ENCODE data around the gene SMARCA2.

Gene SMARCA2

DNA sequence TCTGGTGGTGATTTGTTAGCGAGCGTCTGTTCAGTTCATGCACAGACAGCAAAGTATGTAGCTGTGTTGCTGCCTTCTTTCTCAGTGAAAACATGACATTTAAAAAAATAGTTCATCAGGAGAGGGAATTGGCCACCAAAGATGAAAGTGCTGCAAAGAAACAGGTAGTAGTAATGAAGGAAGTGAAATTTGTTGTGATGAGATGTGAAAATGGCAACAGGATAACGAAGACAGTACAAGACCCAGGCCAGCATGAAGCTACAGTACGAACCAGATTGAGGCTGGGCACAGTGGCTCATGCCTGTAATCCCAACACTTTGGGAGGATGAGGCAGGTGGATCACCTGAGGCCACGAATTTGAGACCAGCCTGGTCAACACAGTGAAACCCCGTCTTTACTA lies 136.0 kb downstream of the SMARCA2 start:
- no peak for DNase-seq

DNA sequence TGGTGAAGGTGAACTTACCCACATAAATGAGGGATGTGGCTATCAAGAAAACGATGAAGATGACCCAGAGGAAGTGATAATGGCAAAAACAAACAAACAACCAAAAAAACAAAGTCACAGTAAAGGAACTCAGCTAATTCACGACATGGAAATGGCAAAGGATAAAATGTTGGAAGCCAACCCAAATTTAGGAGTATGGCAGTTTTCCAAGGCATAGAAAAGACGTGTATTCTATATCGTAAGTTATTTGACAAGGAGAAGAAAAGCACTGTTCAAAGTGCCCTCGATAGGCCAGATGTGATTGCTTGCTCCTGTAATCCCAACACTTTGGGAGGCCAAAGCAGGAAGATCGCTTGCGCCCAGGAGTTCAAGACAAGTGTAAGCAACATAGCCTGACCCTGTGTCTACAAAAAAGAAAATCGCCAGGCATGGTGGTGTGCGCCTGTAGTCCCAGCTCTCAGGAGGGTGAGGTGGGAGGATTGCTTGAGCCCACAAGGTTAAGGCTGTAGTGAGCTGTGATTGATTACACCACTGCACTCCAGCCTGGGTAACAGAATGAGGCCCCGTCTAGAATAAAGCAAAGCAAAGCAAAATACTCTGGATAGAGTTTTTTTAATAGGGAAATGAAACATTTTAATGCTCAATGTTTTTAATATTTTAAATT lies 138.0 kb downstream of the SMARCA2 start:
- no peak for DNase-seq

DNA sequence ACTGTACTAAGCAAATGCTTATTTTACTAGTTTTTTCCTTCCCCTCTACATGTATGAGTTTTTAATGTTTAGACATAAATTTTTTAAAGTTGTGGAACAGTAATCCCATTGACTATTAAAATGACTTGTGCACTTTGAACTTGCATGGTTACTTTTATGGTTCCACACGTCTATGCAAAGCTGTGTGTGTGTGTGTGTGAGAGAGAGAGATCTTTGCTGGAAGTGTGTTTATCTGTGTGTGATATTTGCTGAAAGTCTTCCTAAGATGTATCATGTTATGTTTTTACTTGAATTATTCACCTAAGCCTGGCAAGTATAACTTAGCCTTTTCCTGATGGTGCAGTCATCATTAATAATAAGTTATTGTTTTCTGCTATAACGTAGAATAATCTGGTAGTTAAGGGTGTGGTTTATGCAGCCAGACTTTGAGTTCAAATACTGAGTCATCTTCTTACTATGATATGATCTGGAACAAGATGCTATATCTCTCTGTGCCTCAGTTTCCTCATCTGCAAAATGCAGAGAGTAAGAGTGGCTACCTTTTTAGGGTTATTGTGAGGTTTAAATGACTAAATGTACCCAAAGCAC lies 138.6 kb downstream of the SMARCA2 start:
- no peak for DNase-seq

DNA sequence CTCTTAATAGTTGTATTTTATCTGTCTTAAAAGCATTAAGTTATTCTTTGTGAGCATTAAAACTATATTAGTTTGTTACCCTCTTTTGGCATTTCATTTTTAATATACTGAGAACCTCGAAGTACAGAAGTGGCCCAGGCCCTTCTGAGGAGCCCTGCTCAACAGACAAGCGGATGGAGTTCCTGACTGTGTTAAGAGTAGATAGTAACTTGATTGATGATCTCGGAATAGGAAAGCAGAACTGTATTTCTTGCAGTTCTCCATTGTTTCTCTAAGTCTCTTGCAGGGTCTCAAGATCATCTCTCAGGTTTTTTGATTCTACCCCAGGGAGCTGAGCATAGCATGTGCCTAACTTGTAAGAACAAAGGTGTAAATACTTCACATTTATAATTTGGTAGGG lies 139.6 kb downstream of the SMARCA2 start:
- no peak for DNase-seq

DNA sequence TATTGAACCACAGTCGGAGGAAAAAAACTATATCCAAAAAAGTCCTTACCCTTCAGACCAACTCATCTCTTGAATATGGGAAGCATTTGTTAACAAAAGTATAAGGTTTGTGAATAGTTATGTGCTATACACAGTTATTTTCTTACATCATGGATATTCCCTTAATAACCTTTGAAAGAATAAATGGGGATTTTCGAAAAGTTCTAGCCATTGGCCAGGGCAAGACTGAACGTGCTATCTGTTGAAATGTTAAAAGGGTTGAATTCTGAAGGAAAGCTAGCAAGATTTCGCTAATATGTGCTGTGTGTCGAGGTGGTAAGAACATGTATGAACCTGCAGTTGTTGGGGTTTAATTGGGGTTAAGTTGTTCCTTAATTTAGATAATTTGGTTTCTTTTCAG lies 140.8 kb downstream of the SMARCA2 start:
- DNase-seq: no peak

DNA sequence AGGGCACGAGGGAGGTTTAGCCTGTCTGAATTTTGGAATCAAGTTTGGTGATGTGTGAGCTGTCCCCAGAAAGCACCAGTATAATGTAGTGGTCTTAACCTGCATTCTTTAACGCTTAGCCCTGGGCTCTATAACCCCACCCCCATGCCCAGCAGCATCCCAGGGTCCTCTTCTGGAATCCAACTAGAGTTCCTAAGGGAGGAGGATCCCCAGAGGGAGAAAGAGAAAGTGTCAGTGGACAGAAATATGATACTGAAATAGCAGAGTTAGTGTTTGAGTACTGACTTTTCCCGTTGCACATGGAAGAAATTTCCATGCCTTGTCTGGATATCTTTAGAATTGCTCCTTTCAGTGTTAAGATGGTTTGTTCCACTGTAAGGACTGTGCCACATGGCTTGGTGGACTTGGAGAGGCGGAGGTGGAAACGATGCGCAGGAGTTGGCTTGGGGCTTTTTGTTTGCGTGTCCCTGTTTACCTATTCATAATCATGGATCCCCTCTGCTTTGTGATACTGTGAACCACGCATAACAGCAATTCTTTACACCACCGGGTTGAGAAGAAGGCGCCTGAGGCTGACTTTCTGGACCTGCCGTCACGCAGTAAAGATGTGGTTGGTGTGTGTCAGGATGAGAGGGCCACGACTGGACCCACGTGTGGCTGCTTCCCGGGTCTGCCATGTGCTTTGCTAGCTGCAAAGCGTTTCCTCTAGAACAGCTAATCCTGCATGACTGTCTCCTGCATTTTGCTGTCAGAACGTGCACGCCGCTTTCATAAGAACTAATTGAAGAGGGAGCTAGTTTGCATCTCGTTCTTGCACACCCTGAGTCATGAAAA lies 142.3 kb downstream of the SMARCA2 start:
- no peak for DNase-seq

DNA sequence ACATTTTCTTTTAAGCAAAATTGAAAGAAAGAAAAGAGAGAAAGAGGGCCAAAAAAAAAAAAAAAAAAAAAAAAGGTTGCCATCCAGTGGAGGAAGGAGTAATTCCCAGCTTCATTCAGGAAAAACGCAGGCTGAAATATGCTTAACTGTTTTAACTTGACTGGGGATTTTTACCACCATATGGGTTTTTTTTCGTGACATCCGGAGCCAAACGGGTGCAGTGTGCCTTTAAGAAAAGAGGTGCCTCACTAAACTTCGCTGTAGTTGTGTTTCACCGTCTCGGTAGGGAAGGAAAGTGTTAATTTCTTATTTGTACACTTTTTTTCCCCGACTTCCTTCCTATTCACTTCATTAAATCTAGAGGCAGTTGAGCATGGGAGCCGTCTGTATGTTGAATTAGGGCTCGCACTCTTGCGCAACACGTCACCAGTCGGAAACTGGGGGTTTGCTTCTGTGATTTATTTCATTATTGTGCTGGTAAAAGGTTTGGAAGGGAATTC lies 143.0 kb downstream of the SMARCA2 start:
- no peak for DNase-seq

DNA sequence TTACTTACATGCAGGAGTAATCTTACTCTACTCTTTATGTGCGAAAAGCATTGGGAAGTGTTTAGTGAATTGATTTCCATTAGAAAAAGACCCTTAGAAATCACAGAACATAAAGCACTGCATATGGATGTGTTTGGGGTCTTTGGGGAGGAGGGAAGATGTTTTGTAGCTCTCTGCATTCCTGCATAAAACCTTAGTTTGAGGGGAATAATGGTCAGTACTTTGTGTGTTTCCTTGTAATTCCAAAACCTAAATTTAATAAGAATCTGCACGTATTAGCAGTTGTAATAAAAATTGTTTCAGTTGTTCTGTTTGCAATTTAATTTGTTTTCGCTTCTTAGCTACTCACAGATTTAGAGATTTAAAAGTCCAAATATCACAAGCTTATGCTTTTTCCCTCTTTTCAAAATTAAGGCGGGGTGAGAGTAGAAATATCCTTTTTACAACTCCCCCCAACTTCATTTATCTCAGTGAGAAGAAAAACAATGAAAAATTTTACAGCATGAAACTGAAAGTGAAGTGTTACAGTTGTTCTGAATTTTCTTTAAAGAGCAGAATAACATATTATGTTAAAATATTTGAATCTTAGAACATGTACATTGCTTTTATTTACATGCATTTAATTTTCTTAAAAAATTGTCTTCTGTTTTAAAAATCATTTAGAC lies 143.8 kb downstream of the SMARCA2 start:
- DNase-seq: no peak

DNA sequence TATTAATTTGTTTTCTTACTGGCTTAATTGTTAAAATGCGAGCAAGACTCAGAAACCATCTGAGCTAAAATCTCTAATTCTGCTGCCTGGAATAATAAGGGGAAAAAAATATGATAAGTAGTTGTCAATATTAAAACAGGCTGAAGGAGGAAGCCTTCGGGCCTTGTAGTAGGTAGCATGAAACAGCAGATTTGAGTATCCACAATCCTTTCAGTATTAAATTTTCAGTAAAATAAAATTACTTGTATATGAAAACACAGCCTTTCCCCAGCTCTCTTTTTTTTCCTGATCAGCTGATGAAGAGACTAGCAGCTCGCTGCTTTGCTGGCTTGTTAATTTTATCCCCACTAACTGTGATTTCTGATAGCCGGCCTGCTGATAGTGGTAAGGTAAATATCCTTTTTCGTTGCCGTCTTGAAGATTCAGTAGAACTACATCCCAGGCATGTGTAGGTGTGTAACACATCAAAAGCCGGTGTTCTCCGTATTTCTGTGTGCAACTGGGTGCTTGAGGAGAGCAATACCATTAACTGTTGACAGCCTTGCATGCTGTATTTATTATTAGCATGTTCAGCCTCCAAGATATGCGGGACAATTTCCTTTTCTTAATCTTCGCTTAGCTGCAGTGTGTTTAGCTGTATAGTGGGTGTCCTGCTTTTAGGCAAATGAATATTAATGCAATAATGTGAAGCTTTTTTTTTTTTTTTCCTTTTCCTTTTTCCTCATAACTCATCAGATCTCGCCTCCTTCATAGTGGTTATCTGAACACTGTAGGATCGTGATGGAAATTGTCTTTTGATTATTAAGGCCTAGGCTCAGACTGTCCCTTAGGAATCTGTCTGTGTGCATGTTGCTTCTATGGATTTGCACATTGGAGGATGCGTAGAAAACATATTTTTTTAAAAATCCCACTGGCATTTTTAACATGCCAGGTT lies 144.6 kb downstream of the SMARCA2 start:
- DNase-seq: no peak

DNA sequence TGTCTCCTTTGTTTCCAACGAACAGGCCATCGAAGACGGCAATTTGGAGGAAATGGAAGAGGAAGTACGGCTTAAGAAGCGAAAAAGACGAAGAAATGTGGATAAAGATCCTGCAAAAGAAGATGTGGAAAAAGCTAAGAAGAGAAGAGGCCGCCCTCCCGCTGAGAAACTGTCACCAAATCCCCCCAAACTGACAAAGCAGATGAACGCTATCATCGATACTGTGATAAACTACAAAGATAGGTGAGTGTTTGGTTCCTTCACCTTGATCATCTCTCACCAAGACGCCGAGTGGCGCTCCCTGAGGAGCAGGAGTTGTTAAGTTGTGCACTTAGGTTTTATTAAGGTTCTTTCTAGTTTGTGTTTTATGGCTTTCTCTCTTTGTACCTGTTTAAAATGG lies 146.5 kb downstream of the SMARCA2 start:
- DNase-seq: no peak

DNA sequence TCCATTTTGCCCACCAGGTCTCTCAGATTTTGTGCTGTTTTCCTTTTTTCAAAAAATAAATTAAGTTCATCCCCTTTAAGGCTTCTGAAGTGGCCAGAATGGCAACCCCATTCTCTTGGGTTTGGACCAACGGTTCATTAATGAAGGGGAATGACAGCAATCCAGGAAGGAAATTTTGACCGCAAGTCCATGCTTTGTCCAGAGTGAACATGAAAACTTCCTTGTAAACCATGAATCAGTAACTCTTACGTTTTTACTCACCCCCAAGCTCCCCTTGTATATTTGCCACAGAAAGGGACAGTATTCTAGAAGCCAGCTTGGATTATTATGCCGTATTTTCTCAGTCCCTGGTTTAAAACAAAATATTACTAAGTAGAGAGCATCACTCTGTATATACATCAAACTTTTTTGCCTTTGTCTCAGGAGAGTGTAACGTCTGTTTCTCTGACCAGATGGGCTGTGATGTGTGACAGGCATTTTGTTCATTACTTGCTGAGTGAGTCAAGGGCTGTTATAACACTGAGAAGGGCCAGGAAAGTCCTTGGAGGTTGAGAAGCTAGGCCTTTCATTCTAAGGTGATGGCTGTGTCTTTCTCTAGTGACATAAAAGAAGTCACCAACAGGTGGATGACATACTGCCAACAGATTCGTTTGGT lies 148.2 kb downstream of the SMARCA2 start:
- no peak for DNase-seq

DNA sequence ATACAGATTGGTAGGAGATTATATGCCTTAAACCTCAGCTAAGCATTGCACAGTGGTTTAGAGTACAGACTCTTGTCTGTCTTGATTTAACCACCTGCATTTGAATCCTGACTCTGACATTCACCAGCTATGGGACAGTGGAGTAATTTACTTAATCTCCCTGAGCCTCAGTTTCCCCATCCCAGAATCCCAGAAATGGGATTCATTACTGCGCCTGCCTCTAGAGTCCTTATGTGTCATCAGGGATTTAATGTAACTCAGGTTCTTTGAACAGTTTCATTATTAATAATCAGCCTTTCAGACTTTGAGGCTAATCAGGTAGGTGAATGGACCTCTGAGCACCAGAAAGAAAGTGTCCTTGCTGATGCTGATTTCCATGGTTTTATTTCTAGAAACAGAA lies 149.1 kb downstream of the SMARCA2 start:
- no peak for DNase-seq

DNA sequence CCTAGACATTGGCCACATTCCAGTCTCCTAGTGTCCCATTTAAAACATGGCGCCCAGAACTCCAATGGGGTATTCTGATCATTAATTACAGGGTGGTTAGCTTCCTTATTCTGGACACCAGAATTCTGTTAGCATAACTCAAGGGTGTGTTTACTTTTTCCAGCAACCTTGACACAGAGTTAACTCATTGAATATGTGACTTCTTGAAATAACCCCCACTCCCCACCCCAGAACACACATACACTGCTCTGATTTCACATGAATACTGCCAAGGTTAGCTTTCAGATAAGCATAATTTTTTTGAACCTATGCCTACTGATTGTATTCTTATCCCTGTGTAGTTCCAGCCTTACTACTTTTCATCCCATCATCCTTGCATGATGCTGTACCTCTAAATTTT lies 151.1 kb downstream of the SMARCA2 start:
- DNase-seq: no peak

DNA sequence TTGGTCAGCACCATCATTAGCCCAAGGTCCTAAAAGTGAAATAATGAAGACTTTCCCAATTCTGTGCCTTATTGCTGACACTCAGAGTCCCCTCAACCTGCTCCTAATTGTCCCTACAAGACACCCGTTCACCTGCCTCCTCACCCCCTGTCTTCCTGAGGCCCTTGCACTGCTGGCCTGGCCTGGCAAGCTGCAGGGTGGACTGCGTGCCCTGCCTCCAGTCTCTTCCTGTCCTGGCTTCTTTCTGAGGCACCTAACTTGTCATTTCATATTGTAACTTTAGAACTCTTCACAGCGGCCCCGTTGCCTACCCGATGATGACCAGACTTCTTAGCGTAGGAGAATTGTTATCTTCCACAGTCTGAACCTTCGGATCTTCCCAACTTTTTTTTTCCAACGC lies 153.9 kb downstream of the SMARCA2 start:
- DNase-seq: no peak

DNA sequence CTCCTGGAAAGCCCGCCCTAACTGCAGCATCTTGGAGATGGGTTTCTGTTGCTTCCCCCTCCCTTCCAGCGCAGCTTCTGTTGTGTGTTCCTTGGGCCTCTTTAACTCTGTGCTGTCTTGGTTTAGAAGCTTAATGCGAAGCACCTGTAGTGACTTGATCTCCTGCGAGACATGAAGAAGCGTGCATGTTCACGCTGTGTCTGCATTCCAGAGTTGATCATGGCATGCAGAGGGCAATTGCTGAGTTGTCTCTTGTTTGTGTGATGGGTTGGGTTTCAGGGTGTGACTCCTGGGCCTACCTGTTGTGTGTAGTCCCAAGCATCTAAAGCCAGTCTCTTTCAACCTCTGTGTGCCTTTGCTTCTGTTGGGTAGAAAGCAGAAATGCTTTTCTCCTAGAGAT lies 155.6 kb downstream of the SMARCA2 start:
- DNase-seq: no peak

DNA sequence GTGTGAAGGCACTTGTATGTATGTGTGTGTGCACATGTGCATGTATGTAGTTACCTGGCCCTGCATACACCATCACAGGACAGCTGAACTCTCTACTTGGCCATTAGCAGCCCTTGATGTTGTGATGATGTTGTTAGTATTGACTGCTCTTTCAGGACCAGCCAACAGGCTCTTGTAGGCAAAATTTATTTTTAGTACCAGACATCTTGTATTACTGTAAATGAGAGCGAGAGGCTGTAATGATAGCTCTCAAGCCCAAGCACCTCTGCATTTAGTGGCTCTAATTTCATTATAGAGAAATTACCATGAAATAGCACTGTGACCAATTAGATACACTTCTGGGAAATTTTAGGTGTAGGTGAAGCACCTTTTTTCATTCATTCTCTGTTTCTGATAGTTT lies 158.0 kb downstream of the SMARCA2 start:
- DNase-seq: no peak

DNA sequence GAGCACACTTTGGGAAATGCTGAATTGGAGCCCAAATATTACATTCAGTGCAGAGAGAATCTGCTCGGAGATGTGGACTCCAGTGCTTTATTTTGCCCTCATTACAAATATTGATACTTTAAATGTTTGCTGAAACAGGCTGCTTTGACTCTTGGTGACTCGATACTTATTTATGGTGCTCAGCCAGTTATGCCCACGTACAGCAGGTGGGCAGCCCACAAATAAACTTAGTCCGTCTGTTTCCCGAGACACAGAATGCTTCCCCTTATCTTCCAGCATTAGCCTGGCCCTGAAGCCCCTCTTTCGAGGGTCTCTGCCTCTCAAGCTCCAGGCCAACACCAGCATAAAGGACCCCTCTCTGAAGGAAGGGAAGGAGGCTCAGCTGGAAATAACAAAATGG lies 158.7 kb downstream of the SMARCA2 start:
- no peak for DNase-seq

DNA sequence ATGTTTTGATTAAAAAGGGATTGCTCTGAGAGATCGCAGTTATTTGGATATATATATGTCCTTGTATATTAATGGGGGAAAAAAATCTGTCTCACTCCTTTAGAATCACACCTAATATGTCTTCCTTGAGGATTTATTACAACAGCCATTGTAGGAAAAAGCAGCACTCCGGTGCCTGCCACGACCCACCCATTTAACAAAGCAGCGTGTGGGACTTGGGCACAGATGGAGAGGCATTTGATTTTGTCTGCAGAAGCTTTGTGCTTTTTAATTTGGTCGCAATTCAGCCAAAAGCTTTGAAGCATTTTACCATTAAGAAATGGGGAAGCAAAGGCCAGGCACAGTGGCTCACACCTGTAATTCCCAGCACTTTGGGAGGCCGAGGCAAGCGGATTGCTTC lies 159.2 kb downstream of the SMARCA2 start:
- no peak for DNase-seq

DNA sequence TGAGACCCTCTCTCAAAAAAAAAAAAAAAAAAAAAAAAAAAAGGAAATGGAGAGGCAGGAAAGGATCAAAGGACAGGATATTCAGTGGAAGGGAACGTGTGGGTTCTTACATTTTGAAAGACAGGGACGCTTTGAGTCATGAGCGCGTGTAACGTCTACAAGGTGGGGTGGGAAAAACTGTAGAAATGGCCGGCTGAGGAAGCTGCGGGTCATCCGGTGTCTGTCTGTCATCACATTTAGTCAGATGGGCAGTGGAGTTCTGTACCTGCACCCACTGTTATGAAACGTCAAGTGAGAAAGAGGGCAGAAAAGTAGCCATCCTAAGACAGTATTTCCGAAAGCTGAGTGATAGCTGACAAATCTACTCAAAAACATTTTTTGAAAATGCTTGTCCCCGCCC lies 159.8 kb downstream of the SMARCA2 start:
- no peak for DNase-seq

DNA sequence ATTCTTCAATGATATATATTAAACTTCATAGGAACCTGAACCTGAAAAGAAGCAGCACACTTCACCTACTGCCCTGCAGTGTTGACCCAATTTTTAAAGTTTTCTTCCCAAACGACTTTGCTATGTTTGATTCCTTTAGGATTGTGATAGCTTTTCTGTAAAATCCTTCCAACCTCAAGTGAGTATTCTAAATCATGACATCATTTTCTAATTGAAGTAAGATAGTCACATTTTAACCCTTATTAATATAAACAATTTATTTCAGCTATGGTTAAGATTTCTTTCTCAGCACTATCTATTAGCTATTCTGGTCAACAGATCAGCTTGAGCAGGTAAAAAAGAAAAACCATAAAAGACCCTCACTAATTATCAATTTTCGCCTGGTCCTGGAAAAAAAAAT lies 162.0 kb downstream of the SMARCA2 start:
- DNase-seq: no peak

DNA sequence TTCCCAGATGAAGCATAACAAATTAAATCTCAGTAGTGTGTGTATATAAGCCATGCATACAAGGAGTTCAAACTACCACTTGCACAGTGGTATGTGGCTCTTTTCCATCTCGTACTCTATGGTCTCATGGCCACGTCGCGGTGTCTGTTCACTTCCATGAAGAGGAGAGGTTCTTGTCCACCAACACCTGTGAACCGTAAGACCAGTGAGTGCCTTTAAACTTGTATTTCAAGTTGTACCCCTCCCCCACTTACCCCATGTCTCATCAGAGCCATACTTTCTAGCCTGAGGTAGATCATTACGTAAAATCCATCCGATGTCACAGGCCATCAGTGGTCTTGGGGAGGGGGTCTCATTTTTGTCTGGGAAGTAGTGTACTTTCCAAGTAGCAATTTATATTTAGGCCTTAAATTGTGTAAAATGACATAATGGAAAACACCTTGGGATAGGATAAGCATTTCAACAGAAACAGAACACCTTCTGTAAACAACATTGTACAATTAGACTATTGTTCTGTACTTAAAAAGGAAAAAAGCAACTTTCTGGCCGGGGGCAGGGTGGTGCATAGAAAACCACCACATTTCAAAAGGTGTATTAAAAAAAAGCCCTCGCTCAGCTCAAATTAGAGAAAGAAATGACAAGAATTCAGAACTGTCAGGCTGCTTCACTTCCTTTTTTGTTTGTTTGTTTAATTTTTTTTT lies 163.0 kb downstream of the SMARCA2 start:
- DNase-seq: no peak

Data from NCI-H82 (cell line).